GM23338 (cell line): ENCODE data around the gene TRABD2A.

Source experiments
- CREB1 ChIP-seq: fragments of 250-450 bp; sonication (Bioruptor Pico); IDR thresholded peaks from 2 replicates; pipeline ENCODE4 v1.5.0; 2020; ENCODE audit warnings: low read depth, mild to moderate bottlenecking, moderate library complexity
- CTCF ChIP-seq, 2 experiments: fragments of 200-600 bp in 1 of 2; sonication (generic) in 1 of 2; conservative IDR thresholded peaks; 2 replicates each; pipeline versions ENCODE4 v1.5.1 to v1.6.1; 2016 to 2017; ENCODE audit warnings: antibody characterized with exemption in 2 of 2, low read depth in 2 of 2, mild to moderate bottlenecking in 2 of 2, moderate library complexity in 1 of 2
- ETS1 ChIP-seq: IDR thresholded peaks from 2 replicates; pipeline ENCODE4 v1.6.1; 2016; ENCODE audit warnings: antibody characterized with exemption
- EZH2 ChIP-seq: fragments of 200-600 bp; sonication (generic); IDR thresholded peaks from one replicate; pipeline ENCODE4 v1.8.0; 2017; ENCODE audit warnings: antibody characterized with exemption, mild to moderate bottlenecking, low read depth; ENCODE audit not compliant: unreplicated experiment
- EZH2phosphoT487 ChIP-seq: fragments of 200-600 bp; sonication (generic); IDR thresholded peaks from one replicate; pipeline ENCODE4 v1.8.1; 2018; ENCODE audit warnings: antibody characterized with exemption; ENCODE audit not compliant: unreplicated experiment
- JUNB ChIP-seq: IDR thresholded peaks from one replicate; pipeline ENCODE4 v1.6.1; 2016; ENCODE audit warnings: antibody characterized with exemption; ENCODE audit not compliant: unreplicated experiment
- NANOG ChIP-seq: IDR thresholded peaks from 2 replicates; pipeline ENCODE4 v1.6.1; 2016; ENCODE audit warnings: antibody characterized with exemption, borderline replicate concordance
- POLR2AphosphoS5 ChIP-seq: IDR thresholded peaks from 2 replicates; pipeline ENCODE4 v1.6.1; 2016; ENCODE audit warnings: antibody characterized with exemption, low read depth
- REST ChIP-seq: IDR thresholded peaks from one replicate; pipeline ENCODE4 v1.6.1; 2018; ENCODE audit warnings: antibody characterized with exemption; ENCODE audit not compliant: unreplicated experiment
- STAT1 ChIP-seq: IDR thresholded peaks from one replicate; pipeline ENCODE4 v1.6.1; 2016; ENCODE audit warnings: antibody characterized with exemption; ENCODE audit not compliant: unreplicated experiment
- ZNF114 ChIP-seq: fragments of 250-450 bp; sonication (Bioruptor Pico); IDR thresholded peaks from 2 replicates; pipeline ENCODE4 v1.5.0; 2020; ENCODE audit warnings: mild to moderate bottlenecking, moderate library complexity
- ZNF331 ChIP-seq: fragments of 250-450 bp; sonication (Bioruptor Pico); IDR thresholded peaks from 2 replicates; pipeline ENCODE4 v1.5.0; 2020; ENCODE audit warnings: low read depth, mild to moderate bottlenecking, moderate library complexity
- ZNF462 ChIP-seq: fragments of 250-450 bp; sonication (Bioruptor Pico); IDR thresholded peaks from 2 replicates; pipeline ENCODE4 v1.5.0; 2020; ENCODE audit warnings: mild to moderate bottlenecking, moderate library complexity

- TF ChIP-seq EZH2 (no peak), CTCF (conservative IDR thresholded peaks at IDR 0.05; ENCODE audit: low read depth in 2 of 2) (no peak), JUNB (no peak), REST (no peak), EZH2phosphoT487 (no peak), POLR2AphosphoS5 (no peak), CREB1 (no peak), ZNF331 (CRISPR knock-in tag) (no peak), ZNF114 (CRISPR knock-in tag) (no peak), NANOG (no peak), STAT1 (no peak), ETS1 (no peak), ZNF462 (no peak)
Observed at GRCh38 chr2:84830095-84830494, 50.8 kb downstream of the TRABD2A start.
